A549 (cell line): ENCODE data around the gene TMA7B. TPM values are rescaled to one million over a fixed set of nuclear protein-coding genes. Genes with fewer than 3 reads are reported as not detected.

Experiments
- ATAC-seq, 2 experiments: fragments of 200-7000 bp in 1 of 2; fragments of >200 bp in 1 of 2; cut with Nextera tagmentation in 1 of 2; cut with Tn5 transposase in 1 of 2; 3 replicates each; pipeline versions ENCODE4 v1.8.0 to v1.9.1; 2018 to 2020; ENCODE audit warnings: mild to moderate bottlenecking in 1 of 2, moderate library complexity in 1 of 2
- CTCF ChIA-PET: fragments of 300-600 bp; sonication (Branson Sonifier 250); formaldehyde crosslinking; extraction: SDS; loops from one replicate; lab custom pipeline; 2021; ENCODE audit warnings: antibody characterized with exemption, inconsistent platforms; lab: Yijun Ruan, JAX
- POLR2A ChIA-PET: fragments of 350-600 bp; formaldehyde crosslinking; extraction: SDS; loops from one replicate; lab custom pipeline; 2021; ENCODE audit warnings: antibody characterized with exemption, inconsistent platforms; lab: Yijun Ruan, JAX
- DNase-seq, 2 experiments: peaks; one replicate each; pipeline versions ENCODE4 v3.0.0 to v3.0.0-alpha.2; 2011 to 2016; ENCODE audit warnings: low read depth in 1 of 2, low spot score in 1 of 2
- FAIRE-seq: peaks from 2 replicates; lab custom pipeline; 2011; peaks lifted over from hg19 to GRCh38; lab: Jason Lieb, UNC
- H3K27ac ChIP-seq, 2 experiments: fragments of >200 bp; sonication (Bioruptor Twin); formaldehyde crosslinking; 3 replicates each; pipeline ENCODE4 v1.5.1; 2016 to 2017
- H3K4me1 ChIP-seq: fragments of >200 bp; sonication (Bioruptor Twin); formaldehyde crosslinking; 3 replicates; pipeline ENCODE4 v1.6.1; 2016
- H3K4me2 ChIP-seq: fragments of >200 bp; sonication (Bioruptor Twin); formaldehyde crosslinking; 3 replicates; pipeline ENCODE4 v1.6.1; 2016
- H3K4me3 ChIP-seq: fragments of >200 bp; sonication (Bioruptor Twin); formaldehyde crosslinking; 3 replicates; pipeline ENCODE4 v1.5.1; 2016
- H3K9me3 ChIP-seq: fragments of >200 bp; sonication (Bioruptor Twin); formaldehyde crosslinking; 3 replicates; pipeline ENCODE4 v1.6.1; 2016
- BHLHE40 ChIP-seq: IDR thresholded peaks from 2 replicates; pipeline ENCODE4 v1.6.1; 2012; ENCODE audit warnings: low read depth, low read length, inconsistent platforms
- CBX2 ChIP-seq: fragments of 200-600 bp; sonication (generic); IDR thresholded peaks from 2 replicates; pipeline ENCODE4 v1.6.1; 2016; ENCODE audit warnings: low read depth, mild to moderate bottlenecking, borderline replicate concordance
- CBX8 ChIP-seq: fragments of 200-600 bp; sonication (generic); IDR thresholded peaks from 2 replicates; pipeline ENCODE4 v1.6.1; 2016
- CHD2 ChIP-seq: fragments of 150-350 bp; IDR thresholded peaks from 2 replicates; pipeline ENCODE4 v1.6.1; 2014; ENCODE audit warnings: low read length; ENCODE audit not compliant: partially characterized antibody
- CTCF ChIP-seq: fragments of >200 bp; sonication (Bioruptor Twin); formaldehyde crosslinking; IDR thresholded peaks from 3 replicates; pipeline ENCODE4 v1.5.1; 2016
- EHMT2 ChIP-seq: fragments of 200-600 bp; sonication (generic); IDR thresholded peaks from 2 replicates; pipeline ENCODE4 v1.6.1; 2016; ENCODE audit warnings: antibody characterized with exemption, low read depth, mild to moderate bottlenecking, moderate library complexity
- EP300 ChIP-seq, 2 experiments: fragments of >200 bp; sonication (Bioruptor Twin); formaldehyde crosslinking; IDR thresholded peaks; 2 replicates in 1 of 2; 3 replicates in 1 of 2; pipeline ENCODE4 v1.6.1; 2016 to 2017
- ESRRA ChIP-seq: fragments of 150-350 bp; IDR thresholded peaks from 2 replicates; pipeline ENCODE4 v1.6.1; 2014; ENCODE audit warnings: mild to moderate bottlenecking, low read length, borderline replicate concordance
- HDAC2 ChIP-seq: fragments of 200-600 bp; sonication (generic); IDR thresholded peaks from 2 replicates; pipeline ENCODE4 v1.6.1; 2016
- HOXB13 ChIP-seq: fragments of 250-450 bp; sonication (Bioruptor Pico); IDR thresholded peaks from 2 replicates; pipeline ENCODE4 v1.5.0; 2020; ENCODE audit warnings: low read depth, mild to moderate bottlenecking, moderate library complexity
- JUN ChIP-seq, 2 experiments: fragments of >200 bp; sonication (Bioruptor Twin); formaldehyde crosslinking; IDR thresholded peaks; 2 replicates in 1 of 2; 3 replicates in 1 of 2; pipeline ENCODE4 v1.6.1; 2016 to 2017
- KDM1A ChIP-seq: fragments of 200-600 bp; sonication (generic); IDR thresholded peaks from 2 replicates; pipeline ENCODE4 v1.6.1; 2016; ENCODE audit warnings: low read depth, mild to moderate bottlenecking
- MAX ChIP-seq: IDR thresholded peaks from 2 replicates; pipeline ENCODE4 v1.6.1; 2012
- MAZ ChIP-seq: fragments of 150-350 bp; IDR thresholded peaks from 2 replicates; pipeline ENCODE4 v1.6.1; 2014; ENCODE audit warnings: antibody characterized with exemption, low read depth, low read length, borderline replicate concordance
- NFE2L2 ChIP-seq: fragments of 150-350 bp; conservative IDR thresholded peaks from 2 replicates; pipeline ENCODE4 v1.6.1; 2014; ENCODE audit warnings: low read length
- NR3C1 ChIP-seq: fragments of >200 bp; sonication (Bioruptor Twin); formaldehyde crosslinking; IDR thresholded peaks from 3 replicates; pipeline ENCODE4 v1.6.1; 2017
- POLR2A ChIP-seq: IDR thresholded peaks from 2 replicates; pipeline ENCODE4 v1.6.1; 2012; ENCODE audit warnings: mild to moderate bottlenecking, low read length
- RAD21 ChIP-seq, 2 experiments: fragments of >200 bp in 1 of 2; sonication (Bioruptor Twin) in 1 of 2; formaldehyde crosslinking in 1 of 2; IDR thresholded peaks in 1 of 2; conservative IDR thresholded peaks in 1 of 2; 2 replicates in 1 of 2; 3 replicates in 1 of 2; pipeline ENCODE4 v1.6.1; 2012 to 2018; ENCODE audit warnings: inconsistent platforms in 1 of 2
- RARB ChIP-seq: fragments of 250-450 bp; sonication (Bioruptor Pico); IDR thresholded peaks from 2 replicates; pipeline ENCODE4 v1.8.0; 2021; ENCODE audit warnings: mild to moderate bottlenecking, moderate library complexity
- RCOR1 ChIP-seq: fragments of 150-350 bp; IDR thresholded peaks from 2 replicates; pipeline ENCODE4 v1.6.1; 2014; ENCODE audit warnings: antibody characterized with exemption, low read length, low read depth
- RNF2 ChIP-seq: fragments of 200-600 bp; sonication (generic); IDR thresholded peaks from 2 replicates; pipeline ENCODE4 v1.6.1; 2016; ENCODE audit warnings: low read depth, mild to moderate bottlenecking, antibody characterized with exemption, moderate library complexity, borderline replicate concordance
- ZNF302 ChIP-seq: fragments of 250-450 bp; sonication (Bioruptor Pico); IDR thresholded peaks from 2 replicates; pipeline ENCODE4 v1.9.0; 2021; ENCODE audit warnings: inconsistent platforms, mild to moderate bottlenecking, moderate library complexity
- ZSCAN20 ChIP-seq: fragments of 250-450 bp; sonication (Bioruptor Pico); IDR thresholded peaks from 2 replicates; pipeline ENCODE4 v1.8.0; 2022; ENCODE audit warnings: mild to moderate bottlenecking, moderate library complexity
- WGBS: methylation state at CpG from one replicate; pipeline ENCODE4 v1.1.6; 2017; ENCODE audit errors: missing lambda C conversion rate; 5-methylcytosine and 5-hydroxymethylcytosine counted together
- polyA plus RNA-seq, 4 experiments: library from polyadenylated mRNA; depleted of rRNA in 3 of 4; stranded (reverse); fragments of >200 nt; fragmentation: RNase III in 1 of 4; extraction: RNeasy Plus Mini Kit Qiagen cat#74134 plus additional on column Dnase treatment in 1 of 4; gene quantifications; 2 replicates in 3 of 4; 3 replicates in 1 of 4; pipeline ENCODE4 v1.2.3, GENCODE V29; 2011 to 2017
- TF ChIP-seq, protein P1 (sequence below): fragments of >200 bp; sonication (Bioruptor Twin); formaldehyde crosslinking; IDR thresholded peaks from 2 replicates; pipeline ENCODE4 v1.6.1; 2016
- TF ChIP-seq, protein P2 (sequence below): fragments of 450-650 bp; IDR thresholded peaks from 2 replicates; pipeline ENCODE4 v1.6.1; 2014; ENCODE audit warnings: antibody characterized with exemption
- TF ChIP-seq, protein P3 (sequence below): fragments of 200-600 bp; sonication (generic); IDR thresholded peaks from 2 replicates; pipeline ENCODE4 v1.6.1; 2016; ENCODE audit warnings: antibody characterized with exemption, mild to moderate bottlenecking, moderate library complexity

The TMA7B gene
- polyA plus RNA-seq, 2 of the 4 experiments (the other 2 are of a cell fraction): not detected

DNA sequence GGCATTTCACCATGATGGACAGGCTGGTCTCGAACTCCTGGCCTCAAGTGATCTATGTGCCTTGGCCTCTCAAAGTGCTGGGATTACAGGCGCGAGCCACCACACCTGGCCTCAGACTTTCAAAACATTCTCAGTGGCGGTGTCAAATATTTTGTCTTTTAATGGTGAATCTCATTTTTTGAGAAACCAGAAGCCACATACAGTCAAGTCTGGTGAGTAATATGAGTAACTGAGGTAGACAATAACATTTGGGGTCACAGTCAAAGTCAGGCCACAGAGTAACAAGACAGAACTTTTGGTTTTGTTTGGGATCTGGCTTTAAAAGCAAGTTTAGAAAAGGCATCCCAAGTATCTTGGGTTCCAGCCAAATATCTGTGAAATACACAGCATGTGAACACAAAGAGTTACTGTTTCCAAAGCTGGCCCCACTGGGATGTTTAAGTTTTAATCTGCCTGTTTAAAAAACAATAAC, 5.6 kb upstream of the TMA7B start:
- no peak for TF ChIP-seq NR3C1
- no peak for TF ChIP-seq RAD21 (conservative IDR thresholded peaks at IDR 0.05 in 1 of 2, IDR thresholded peaks at IDR 0.05 in 1 of 2)
- no peak for TF ChIP-seq ESRRA
- no peak for TF ChIP-seq EP300 (IDR thresholded peaks at IDR 0.05)
- no peak for TF ChIP-seq NFE2L2
- no peak for TF ChIP-seq CBX2
- no peak for TF ChIP-seq BHLHE40
- no peak for TF ChIP-seq KDM1A
- no peak for TF ChIP-seq POLR2A
- no peak for TF ChIP-seq EHMT2
- no peak for TF ChIP-seq CBX8
- no peak for TF ChIP-seq RNF2
- H3K4me1 ChIP-seq: no peaks in the 10 kb centered on the region
- FAIRE-seq (no peak), DNase-seq (no peak), ATAC-seq (no peak)
- no peak overlapping the region for H3K4me2 ChIP-seq
- no peak overlapping the region for H3K4me3 ChIP-seq
- H3K27ac ChIP-seq: no peak overlapping the region
- no peaks in the 10 kb centered on the region for H3K9me3 ChIP-seq
- WGBS: 88% methylated on average over 4 of the region's 4 CpGs
- CTCF ChIA-PET: interaction anchor here (1.0 to 1.4 kb wide), 2 partner anchors 64 to 70 kb away, joined by 4 read pairs; no protein-coding TSS in a partner anchor
- POLR2A ChIA-PET: no interaction called here

DNA sequence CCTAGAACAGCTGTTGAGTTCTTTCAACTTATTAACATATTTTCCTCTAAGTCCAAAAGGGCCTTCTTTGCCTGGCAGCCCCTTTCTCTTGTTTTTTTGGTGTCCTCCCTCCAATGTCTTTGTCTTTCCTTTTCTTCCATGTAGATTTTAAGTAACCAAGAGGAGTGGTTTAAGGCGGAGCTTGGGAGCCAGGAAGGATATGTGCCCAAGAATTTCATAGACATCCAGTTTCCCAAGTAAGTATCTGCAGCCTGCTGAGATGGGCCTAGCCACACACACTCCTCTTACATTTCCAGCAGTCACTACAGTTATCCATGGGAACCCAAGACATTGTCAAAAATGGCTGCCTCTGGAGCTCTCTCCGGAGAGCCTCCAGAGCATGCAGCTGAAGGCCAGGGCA, 4.5 kb upstream of the TMA7B start:
- WGBS: 91% methylated on average over 2 of the region's 2 CpGs
- DNase-seq (no peak), FAIRE-seq (no peak), ATAC-seq (no peak)
- Histone ChIP-seq H3K27ac (no peak overlapping the region), H3K4me1 (no peaks in the 10 kb centered on the region), H3K4me2 (no peak overlapping the region), H3K9me3 (no peaks in the 10 kb centered on the region), H3K4me3 (no peak overlapping the region)
- TF ChIP-seq MAZ: no peak
- no peak for TF ChIP-seq RARB
- no peak for TF ChIP-seq POLR2A
- TF ChIP-seq MAX: no peak
- TF ChIP-seq HDAC2: no peak
- no peak for TF ChIP-seq CTCF
- TF ChIP-seq ZNF302: no peak
- TF ChIP-seq, protein P1, sequence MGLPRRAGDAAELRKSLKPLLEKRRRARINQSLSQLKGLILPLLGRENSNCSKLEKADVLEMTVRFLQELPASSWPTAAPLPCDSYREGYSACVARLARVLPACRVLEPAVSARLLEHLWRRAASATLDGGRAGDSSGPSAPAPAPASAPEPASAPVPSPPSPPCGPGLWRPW: no peak
- no peak for TF ChIP-seq ZSCAN20 (CRISPR knock-in tag)
- no peak for TF ChIP-seq CHD2
- TF ChIP-seq, protein P2, sequence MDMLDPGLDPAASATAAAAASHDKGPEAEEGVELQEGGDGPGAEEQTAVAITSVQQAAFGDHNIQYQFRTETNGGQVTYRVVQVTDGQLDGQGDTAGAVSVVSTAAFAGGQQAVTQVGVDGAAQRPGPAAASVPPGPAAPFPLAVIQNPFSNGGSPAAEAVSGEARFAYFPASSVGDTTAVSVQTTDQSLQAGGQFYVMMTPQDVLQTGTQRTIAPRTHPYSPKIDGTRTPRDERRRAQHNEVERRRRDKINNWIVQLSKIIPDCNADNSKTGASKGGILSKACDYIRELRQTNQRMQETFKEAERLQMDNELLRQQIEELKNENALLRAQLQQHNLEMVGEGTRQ: no peak
- TF ChIP-seq RNF2: no peak
- no peak for TF ChIP-seq JUN (IDR thresholded peaks at IDR 0.05)
- TF ChIP-seq RCOR1: no peak
- TF ChIP-seq HOXB13 (CRISPR knock-in tag): no peak
- TF ChIP-seq, protein P3, sequence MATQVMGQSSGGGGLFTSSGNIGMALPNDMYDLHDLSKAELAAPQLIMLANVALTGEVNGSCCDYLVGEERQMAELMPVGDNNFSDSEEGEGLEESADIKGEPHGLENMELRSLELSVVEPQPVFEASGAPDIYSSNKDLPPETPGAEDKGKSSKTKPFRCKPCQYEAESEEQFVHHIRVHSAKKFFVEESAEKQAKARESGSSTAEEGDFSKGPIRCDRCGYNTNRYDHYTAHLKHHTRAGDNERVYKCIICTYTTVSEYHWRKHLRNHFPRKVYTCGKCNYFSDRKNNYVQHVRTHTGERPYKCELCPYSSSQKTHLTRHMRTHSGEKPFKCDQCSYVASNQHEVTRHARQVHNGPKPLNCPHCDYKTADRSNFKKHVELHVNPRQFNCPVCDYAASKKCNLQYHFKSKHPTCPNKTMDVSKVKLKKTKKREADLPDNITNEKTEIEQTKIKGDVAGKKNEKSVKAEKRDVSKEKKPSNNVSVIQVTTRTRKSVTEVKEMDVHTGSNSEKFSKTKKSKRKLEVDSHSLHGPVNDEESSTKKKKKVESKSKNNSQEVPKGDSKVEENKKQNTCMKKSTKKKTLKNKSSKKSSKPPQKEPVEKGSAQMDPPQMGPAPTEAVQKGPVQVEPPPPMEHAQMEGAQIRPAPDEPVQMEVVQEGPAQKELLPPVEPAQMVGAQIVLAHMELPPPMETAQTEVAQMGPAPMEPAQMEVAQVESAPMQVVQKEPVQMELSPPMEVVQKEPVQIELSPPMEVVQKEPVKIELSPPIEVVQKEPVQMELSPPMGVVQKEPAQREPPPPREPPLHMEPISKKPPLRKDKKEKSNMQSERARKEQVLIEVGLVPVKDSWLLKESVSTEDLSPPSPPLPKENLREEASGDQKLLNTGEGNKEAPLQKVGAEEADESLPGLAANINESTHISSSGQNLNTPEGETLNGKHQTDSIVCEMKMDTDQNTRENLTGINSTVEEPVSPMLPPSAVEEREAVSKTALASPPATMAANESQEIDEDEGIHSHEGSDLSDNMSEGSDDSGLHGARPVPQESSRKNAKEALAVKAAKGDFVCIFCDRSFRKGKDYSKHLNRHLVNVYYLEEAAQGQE: no peak
- ChIA-PET CTCF (no interaction called here), POLR2A (no interaction called here)
